Panc1 (cell line): ENCODE results near the gene PRICKLE3.

Source experiments
- CTCF ChIP-seq: fragments of 450-650 bp; IDR thresholded peaks from 2 replicates; pipeline ENCODE4 v1.5.1; 2017; ENCODE audit warnings: mild to moderate bottlenecking
- POLR2AphosphoS5 ChIP-seq: IDR thresholded peaks from 2 replicates; pipeline ENCODE4 v1.6.1; 2012; ENCODE audit warnings: mild to moderate bottlenecking, low read depth, low read length, moderate library complexity
- REST ChIP-seq, 2 experiments: IDR thresholded peaks; 2 replicates each; pipeline ENCODE4 v1.6.1; 2011 to 2012; ENCODE audit warnings: low read depth in 2 of 2, control low read depth in 1 of 2, low read length in 1 of 2, mild to moderate bottlenecking in 1 of 2, moderate library complexity in 1 of 2; ENCODE audit not compliant: insufficient read depth in 1 of 2
- SIN3A ChIP-seq: IDR thresholded peaks from 2 replicates; pipeline ENCODE4 v1.6.1; 2012; ENCODE audit warnings: low read depth, mild to moderate bottlenecking, low read length, moderate library complexity, borderline replicate concordance; ENCODE audit not compliant: insufficient read depth

- no peak for TF ChIP-seq POLR2AphosphoS5
- TF ChIP-seq CTCF = no peak
- TF ChIP-seq REST (IDR thresholded peaks at IDR 0.05; ENCODE audit: insufficient read depth in 1 of 2, low read depth in 2 of 2, low read length in 1 of 2) = no peak
- TF ChIP-seq SIN3A = no peak
These were observed 15.8 kb upstream of the PRICKLE3 start for GRCh38 chrX:49202022-49202421.
